H1 (cell line): ENCODE results near the gene ZNF337. TPM values are rescaled to one million over a fixed set of nuclear protein-coding genes. Genes with fewer than 3 reads are reported as not detected.
"Not testable (repeated sequence)": the region's sequence is repeated elsewhere in the genome, so short reads cannot be mapped to it uniquely, and the experiment has no call there.

Source experiments
- CTCF ChIA-PET: fragments of 300-600 bp; sonication (Branson Sonifier 250); formaldehyde crosslinking; loops from one replicate; lab custom pipeline; 2021; ENCODE audit not compliant: partially characterized antibody; lab: Charles Lee
- POLR2A ChIA-PET: fragments of 300-600 bp; sonication (Branson Sonifier 250); formaldehyde crosslinking; loops from one replicate; lab custom pipeline; 2021; ENCODE audit warnings: inconsistent platforms; ENCODE audit not compliant: partially characterized antibody; lab: Charles Lee
- DNase-seq, 2 experiments: peaks; one replicate each; pipeline versions ENCODE4 v3.0.0 to v3.0.0-alpha.2; 2010 to 2022; ENCODE audit warnings: low spot score in 2 of 2, low read depth in 1 of 2, mixed read lengths in 1 of 2
- FAIRE-seq: peaks from 2 replicates; lab custom pipeline; 2011; peaks lifted over from hg19 to GRCh38; lab: Jason Lieb, UNC
- H2AFZ ChIP-seq: 2 replicates; pipeline ENCODE4 v1.8.1; 2012; ENCODE audit warnings: low read length, inconsistent platforms
- H2AK5ac ChIP-seq: 2 replicates; pipeline ENCODE4 v1.6.1; 2013; ENCODE audit warnings: low read depth, low read length
- H2BK120ac ChIP-seq: replicated peaks from 2 replicates; pipeline ENCODE3; 2013; ENCODE audit warnings: low read depth, low read length, inconsistent platforms
- H2BK12ac ChIP-seq: 2 replicates; pipeline ENCODE4 v1.6.1; 2013; ENCODE audit warnings: low read depth, low read length
- H2BK15ac ChIP-seq: 2 replicates; pipeline ENCODE4 v1.6.1; 2013; ENCODE audit warnings: low read length
- H2BK20ac ChIP-seq: 2 replicates; pipeline ENCODE4 v1.6.1; 2013; ENCODE audit warnings: low read length
- H2BK5ac ChIP-seq: 2 replicates; pipeline ENCODE4 v1.6.1; 2013; ENCODE audit warnings: low read depth, low read length
- H3K14ac ChIP-seq: 2 replicates; pipeline ENCODE4 v1.6.1; 2013; ENCODE audit warnings: inconsistent platforms; ENCODE audit not compliant: insufficient read length
- H3K18ac ChIP-seq: 2 replicates; pipeline ENCODE4 v1.6.1; 2013; ENCODE audit warnings: low read length; ENCODE audit errors: extremely low read depth
- H3K23ac ChIP-seq: 2 replicates; pipeline ENCODE4 v1.6.1; 2013; ENCODE audit warnings: inconsistent platforms; ENCODE audit not compliant: insufficient read length
- H3K23me2 ChIP-seq: 2 replicates; pipeline ENCODE4 v1.6.1; 2013; ENCODE audit warnings: low read depth, low read length
- H3K27ac ChIP-seq: 2 replicates; pipeline ENCODE4 v1.6.1; 2011; ENCODE audit warnings: low read depth, low read length, inconsistent platforms
- H3K27me3 ChIP-seq, 4 experiments: replicated peaks in 1 of 4; 1 replicate in 1 of 4; 2 replicates in 3 of 4; pipeline versions ENCODE4 v1.6.1 to v1.8.1; 2011 to 2013; ENCODE audit warnings: low read length in 3 of 4, mild to moderate bottlenecking in 3 of 4, inconsistent platforms in 2 of 4, mixed read lengths in 2 of 4, moderate library complexity in 1 of 4; ENCODE audit not compliant: control insufficient read depth in 3 of 4, insufficient read depth in 3 of 4; ENCODE audit errors: extremely low read depth in 1 of 4
- H3K36me3 ChIP-seq, 4 experiments: 2 replicates each; pipeline versions ENCODE4 v1.6.1 to v1.8.1; 2011 to 2013; ENCODE audit warnings: mild to moderate bottlenecking in 4 of 4, low read length in 3 of 4, moderate library complexity in 2 of 4, control low read depth in 1 of 4, inconsistent platforms in 1 of 4; ENCODE audit not compliant: insufficient read depth in 4 of 4, control insufficient read depth in 2 of 4
- H3K4ac ChIP-seq: replicated peaks from 2 replicates; pipeline ENCODE3; 2013; ENCODE audit warnings: low read length, low read depth, mixed read lengths, inconsistent platforms; ENCODE audit not compliant: insufficient read length
- H3K4me1 ChIP-seq, 4 experiments: replicated peaks in 1 of 4; 1 replicate in 1 of 4; 2 replicates in 3 of 4; pipeline versions ENCODE4 v1.6.1 to v1.8.1; 2011 to 2013; ENCODE audit warnings: low read length in 3 of 4, inconsistent platforms in 2 of 4, mixed read lengths in 1 of 4; ENCODE audit not compliant: insufficient read depth in 4 of 4, control insufficient read depth in 3 of 4
- H3K4me2 ChIP-seq, 2 experiments: 2 replicates each; pipeline versions ENCODE4 v1.6.1 to v1.8.1; 2011 to 2013; ENCODE audit warnings: low read depth in 2 of 2, low read length in 2 of 2, control low read depth in 1 of 2, inconsistent platforms in 1 of 2, mild to moderate bottlenecking in 1 of 2; ENCODE audit not compliant: insufficient read depth in 1 of 2
- H3K4me3 ChIP-seq, 4 experiments: fragments of 200-600, 300-600 bp in 1 of 4; sonication (generic), shearing (Covaris generic), sonication (Bioruptor Twin) in 1 of 4; 2 replicates each; pipeline versions ENCODE4 v1.5.1 to v1.8.1; 2011 to 2016; ENCODE audit warnings: low read length in 4 of 4, low read depth in 3 of 4, control low read depth in 2 of 4, inconsistent platforms in 2 of 4, mild to moderate bottlenecking in 2 of 4, mixed read lengths in 1 of 4, moderate library complexity in 1 of 4; ENCODE audit not compliant: insufficient read depth in 2 of 4; ENCODE audit errors: extremely low read depth in 1 of 4
- H3K56ac ChIP-seq: replicated peaks from 2 replicates; pipeline ENCODE3; 2013; ENCODE audit warnings: low read depth, mild to moderate bottlenecking, mixed read lengths, low read length, inconsistent platforms; ENCODE audit not compliant: insufficient read length
- H3K79me1 ChIP-seq: 2 replicates; pipeline ENCODE4 v1.6.1; 2013; ENCODE audit warnings: low read depth, low read length, control low read depth
- H3K79me2 ChIP-seq, 2 experiments: 2 replicates each; pipeline versions ENCODE4 v1.6.1 to v1.8.1; 2012 to 2013; ENCODE audit warnings: low read length in 2 of 2, mild to moderate bottlenecking in 2 of 2, inconsistent platforms in 1 of 2; ENCODE audit not compliant: insufficient read depth in 2 of 2, control insufficient read depth in 1 of 2
- H3K9ac ChIP-seq, 4 experiments: replicated peaks in 1 of 4; 1 replicate in 1 of 4; 2 replicates in 3 of 4; pipeline versions ENCODE4 v1.6.1 to v1.8.1; 2011 to 2013; ENCODE audit warnings: low read depth in 3 of 4, low read length in 3 of 4, control low read depth in 2 of 4, mild to moderate bottlenecking in 2 of 4, moderate library complexity in 2 of 4, inconsistent platforms in 1 of 4; ENCODE audit errors: extremely low read depth in 1 of 4
- H3K9me3 ChIP-seq, 2 experiments: 2 replicates each; pipeline versions ENCODE4 v1.6.1 to v1.8.1; 2012 to 2013; ENCODE audit warnings: mild to moderate bottlenecking in 2 of 2, moderate library complexity in 2 of 2, control low read depth in 1 of 2, inconsistent platforms in 1 of 2, low read depth in 1 of 2, low read length in 1 of 2, mixed read lengths in 1 of 2; ENCODE audit not compliant: insufficient read depth in 2 of 2
- H4K20me1 ChIP-seq, 2 experiments: replicated peaks in 1 of 2; 2 replicates each; pipeline versions ENCODE3 to v1.8.1; 2011 to 2013; ENCODE audit warnings: inconsistent platforms in 2 of 2, low read length in 2 of 2, mild to moderate bottlenecking in 1 of 2; ENCODE audit not compliant: insufficient read depth in 2 of 2, control insufficient read depth in 1 of 2
- H4K5ac ChIP-seq: 2 replicates; pipeline ENCODE4 v1.6.1; 2013; ENCODE audit warnings: low read length, low read depth, mixed read lengths, inconsistent platforms; ENCODE audit not compliant: insufficient read length
- H4K8ac ChIP-seq: 2 replicates; pipeline ENCODE4 v1.8.0; 2013; ENCODE audit warnings: mild to moderate bottlenecking, moderate library complexity, low read length, inconsistent platforms; ENCODE audit not compliant: insufficient read depth; ENCODE audit errors: extremely low read depth
- H4K91ac ChIP-seq: replicated peaks from 2 replicates; pipeline ENCODE3; 2013; ENCODE audit warnings: low read length, mixed read lengths, inconsistent platforms; ENCODE audit not compliant: insufficient read length
- E2F6 ChIP-seq: IDR thresholded peaks from 2 replicates; pipeline ENCODE4 v1.6.1; 2012; ENCODE audit warnings: inconsistent platforms
- GTF2F1 ChIP-seq: IDR thresholded peaks from 2 replicates; pipeline ENCODE4 v1.6.1; 2012; ENCODE audit warnings: low read depth, low read length, improper control_type of control experiment, borderline replicate concordance
- JUN ChIP-seq: IDR thresholded peaks from 2 replicates; pipeline ENCODE4 v1.6.1; 2011; ENCODE audit warnings: low read depth, mild to moderate bottlenecking, improper control_type of control experiment, low read length
- NRF1 ChIP-seq: IDR thresholded peaks from 2 replicates; pipeline ENCODE4 v1.6.1; 2011; ENCODE audit warnings: mild to moderate bottlenecking, low read depth, low read length, improper control_type of control experiment
- POLR2A ChIP-seq, 2 experiments: IDR thresholded peaks; 1 replicate in 1 of 2; 2 replicates in 1 of 2; pipeline ENCODE4 v1.6.1; 2011; ENCODE audit warnings: low read depth in 2 of 2, low read length in 2 of 2, mild to moderate bottlenecking in 2 of 2; ENCODE audit errors: control extremely low read depth in 1 of 2
- WGBS, 2 experiments: shearing (Covaris generic) in 1 of 2; methylation state at CpG; one replicate each; pipeline versions ENCODE4 v1.1.6 to v1.1.7; 2013 to 2015; ENCODE audit warnings: low lambda C conversion rate in 2 of 2, mixed read lengths in 2 of 2, inconsistent platforms in 1 of 2, low coverage in 1 of 2, missing lambda C conversion rate in 1 of 2; ENCODE audit not compliant: insufficient replicate concordance in 2 of 2, insufficient coverage in 1 of 2, insufficient read length in 1 of 2; ENCODE audit errors: extremely low coverage in 1 of 2, missing lambda C conversion rate in 1 of 2; 5-methylcytosine and 5-hydroxymethylcytosine counted together
- polyA plus RNA-seq, 7 experiments: library from polyadenylated mRNA; depleted of rRNA in 3 of 7; stranded (reverse) in 5 of 7; unstranded in 2 of 7; fragments of >200 nt in 5 of 7; fragments of 200-250 nt in 2 of 7; gene quantifications; 1 replicate in 5 of 7; 2 replicates in 1 of 7; 4 replicates in 1 of 7; pipeline versions ENCODE4 v1.2.1 to v1.2.3, GENCODE V29; 2011 to 2013; ENCODE audit warnings: missing spikeins in 2 of 7, mixed read lengths in 2 of 7
- total RNA-seq: library from RNA; stranded (reverse); fragmentation: NEBNext Ultra II Directional; extraction: Animal tissue kit (Norgen Biotek cat#: 25700); gene quantifications from 2 replicates; pipeline ENCODE4 v1.2.1, GENCODE V29; 2021

The ZNF337 gene
- total and polyA plus RNA-seq, 2 of the 8 experiments (the other 6 are each of a cell fraction or from before 2014, with no cell fraction given): 2.8 to 6.6 TPM

- no peak for TF ChIP-seq E2F6
- TF ChIP-seq JUN: no peak
- no peak for TF ChIP-seq GTF2F1
- no peak for TF ChIP-seq NRF1
- no peak for TF ChIP-seq POLR2A (IDR thresholded peaks at IDR 0.05; ENCODE audit: control extremely low read depth in 1 of 2, low read depth in 2 of 2, low read length in 2 of 2)
Observed at GRCh38 chr20:25632940-25633790, 63.5 kb downstream of the ZNF337 start (continued).

- H4K20me1 ChIP-seq, H2BK120ac ChIP-seq, DNase-seq, FAIRE-seq, H2AFZ ChIP-seq, H3K4me2 ChIP-seq, POLR2A ChIA-PET, H2AK5ac ChIP-seq, H2BK15ac ChIP-seq, H3K27ac ChIP-seq, H3K23ac ChIP-seq, CTCF ChIA-PET, H3K36me3 ChIP-seq, H3K79me1 ChIP-seq, H3K9ac ChIP-seq, H4K8ac ChIP-seq, H2BK12ac ChIP-seq, H3K23me2 ChIP-seq, H2BK20ac ChIP-seq, H3K4me3 ChIP-seq, H4K5ac ChIP-seq, H3K4ac ChIP-seq, H3K56ac ChIP-seq, H4K91ac ChIP-seq, H2BK5ac ChIP-seq, H3K14ac ChIP-seq, H3K9me3 ChIP-seq, H3K18ac ChIP-seq, H3K4me1 ChIP-seq, H3K27me3 ChIP-seq, H3K79me2 ChIP-seq: not testable (repeated sequence)
- WGBS, 2 experiments: 91% methylated on average over 2 of the region's 2 CpGs; no CpG with 5 or more reads in 1 of the 2 experiments
Observed at GRCh38 chr20:25630615-25631014, 66.0 kb downstream of the ZNF337 start.
